Activated B cell treated with CpG ODN at 0.5 μM for 24 hours (primary cell): Measurements from ENCODE around the gene POLR1H. TPM values are rescaled to one million over a fixed set of nuclear protein-coding genes. Genes with fewer than 3 reads are reported as not detected.
"Not testable (repeated sequence)": the region's sequence is repeated elsewhere in the genome, so short reads cannot be mapped to it uniquely, and the experiment has no call there.

Source experiments
- ATAC-seq: fragments of 200-7000 bp; cut with Tn5 transposase; one replicate; pipeline ENCODE4 v1.10.0; 2021; ENCODE audit warnings: low read depth, mild to moderate bottlenecking, moderate library complexity
- CTCF ChIA-PET: fragments of 350-600 bp; sonication (Branson Sonifier 250); formaldehyde crosslinking; loops from one replicate; lab custom pipeline; 2021; ENCODE audit warnings: antibody characterized with exemption; lab: Charles Lee
- POLR2A ChIA-PET: fragments of 350-600 bp; sonication (Branson Sonifier 250); formaldehyde crosslinking; loops from one replicate; lab custom pipeline; 2021; ENCODE audit warnings: antibody characterized with exemption; lab: Charles Lee
- DNase-seq: peaks from one replicate; pipeline ENCODE4 v3.0.0; 2022
- H3K27ac Mint-ChIP-seq: one replicate; pipeline ENCODE4 v1.8.0; 2020; ENCODE audit warnings: mixed read lengths
- H3K27me3 Mint-ChIP-seq: one replicate; pipeline ENCODE4 v1.8.0; 2021; ENCODE audit warnings: mixed read lengths
- H3K36me3 Mint-ChIP-seq: one replicate; pipeline ENCODE4 v1.8.0; 2021; ENCODE audit warnings: low read depth, mixed read lengths
- H3K4me1 Mint-ChIP-seq: one replicate; pipeline ENCODE4 v1.8.0; 2021; ENCODE audit warnings: mixed read lengths
- H3K4me3 Mint-ChIP-seq: one replicate; pipeline ENCODE4 v1.8.0; 2020; ENCODE audit warnings: mild to moderate bottlenecking, mixed read lengths
- H3K9me3 Mint-ChIP-seq: one replicate; pipeline ENCODE4 v1.8.0; 2020; ENCODE audit warnings: mixed read lengths
- intact Hi-C: fragments of 100-400 bp; cut with micrococcal nuclease; formaldehyde crosslinking; loops from one replicate; pipeline ENCODE4 v1.15.1; 2024
- total RNA-seq: library from RNA; stranded (reverse); gene quantifications from 2 replicates; pipeline ENCODE4 v1.2.3, GENCODE V29; 2022
- TF ChIP-seq, protein P1 (sequence below): fragments of 200-600 bp; IDR thresholded peaks from one replicate; pipeline ENCODE4 v1.8.0; 2022; ENCODE audit warnings: antibody characterized with exemption, mild to moderate bottlenecking

Gene POLR1H
- total RNA-seq, 1 donor from 2014 or later = 44.1 TPM

DNA sequence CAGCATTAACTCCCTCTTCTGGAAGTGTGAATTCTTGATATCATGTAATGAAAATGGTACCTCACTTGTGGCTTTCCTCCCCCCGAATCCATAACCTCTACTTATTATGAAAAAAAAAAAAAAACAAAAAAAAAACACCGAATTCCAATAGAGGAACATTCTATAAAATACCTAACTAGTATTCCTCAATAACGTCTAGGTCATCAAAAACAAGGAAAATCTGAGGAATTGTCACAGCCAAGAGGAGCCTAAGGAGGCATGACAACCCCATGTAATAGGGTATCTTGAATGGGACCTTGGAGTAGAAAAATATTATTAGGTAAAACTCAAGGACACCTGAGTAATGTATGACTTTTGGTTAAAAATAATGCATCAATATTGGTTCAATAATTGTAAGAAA is 38.9 kb upstream of the POLR1H start:
- H3K27ac Mint-ChIP-seq = no peak overlapping the region
- intact Hi-C loops = no loop called here
- no peaks in the 10 kb centered on the region for H3K9me3 Mint-ChIP-seq
- TF ChIP-seq, protein P1, sequence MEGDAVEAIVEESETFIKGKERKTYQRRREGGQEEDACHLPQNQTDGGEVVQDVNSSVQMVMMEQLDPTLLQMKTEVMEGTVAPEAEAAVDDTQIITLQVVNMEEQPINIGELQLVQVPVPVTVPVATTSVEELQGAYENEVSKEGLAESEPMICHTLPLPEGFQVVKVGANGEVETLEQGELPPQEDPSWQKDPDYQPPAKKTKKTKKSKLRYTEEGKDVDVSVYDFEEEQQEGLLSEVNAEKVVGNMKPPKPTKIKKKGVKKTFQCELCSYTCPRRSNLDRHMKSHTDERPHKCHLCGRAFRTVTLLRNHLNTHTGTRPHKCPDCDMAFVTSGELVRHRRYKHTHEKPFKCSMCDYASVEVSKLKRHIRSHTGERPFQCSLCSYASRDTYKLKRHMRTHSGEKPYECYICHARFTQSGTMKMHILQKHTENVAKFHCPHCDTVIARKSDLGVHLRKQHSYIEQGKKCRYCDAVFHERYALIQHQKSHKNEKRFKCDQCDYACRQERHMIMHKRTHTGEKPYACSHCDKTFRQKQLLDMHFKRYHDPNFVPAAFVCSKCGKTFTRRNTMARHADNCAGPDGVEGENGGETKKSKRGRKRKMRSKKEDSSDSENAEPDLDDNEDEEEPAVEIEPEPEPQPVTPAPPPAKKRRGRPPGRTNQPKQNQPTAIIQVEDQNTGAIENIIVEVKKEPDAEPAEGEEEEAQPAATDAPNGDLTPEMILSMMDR = no peak
- no peaks in the 10 kb centered on the region for H3K27me3 Mint-ChIP-seq
- DNase-seq (no peak), ATAC-seq (no peak)
- H3K4me1 Mint-ChIP-seq = peaks cover 11% of the 10 kb centered on the region
- no peak overlapping the region for H3K4me3 Mint-ChIP-seq
- CTCF ChIA-PET = no interaction called here
- POLR2A ChIA-PET = no interaction called here
- peaks cover 15% of the 10 kb centered on the region for H3K36me3 Mint-ChIP-seq

DNA sequence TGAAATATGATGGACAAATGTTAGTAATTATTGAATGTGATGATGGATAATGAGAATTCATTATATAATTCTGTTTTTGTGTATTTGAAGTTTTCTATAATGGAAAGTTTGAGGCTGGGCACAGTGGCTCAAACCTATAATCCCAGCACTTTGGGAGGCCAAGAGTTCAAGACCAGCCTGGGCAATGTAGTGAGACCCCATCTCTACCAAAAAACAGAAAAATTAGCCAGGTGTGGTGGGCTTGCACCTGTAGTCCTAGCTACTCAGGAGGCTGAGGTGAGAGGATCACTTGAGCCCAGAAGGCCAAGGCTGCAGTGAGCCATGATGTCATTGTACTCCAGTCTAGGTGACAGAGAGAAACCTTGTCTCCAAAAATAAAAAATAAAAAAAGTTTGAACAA is 38.4 kb upstream of the POLR1H start:
- H3K27me3 Mint-ChIP-seq, ATAC-seq, H3K4me3 Mint-ChIP-seq, H3K27ac Mint-ChIP-seq, intact Hi-C loops, POLR2A ChIA-PET, CTCF ChIA-PET, DNase-seq, H3K9me3 Mint-ChIP-seq: not testable (repeated sequence)
- peaks cover 15% of the 10 kb centered on the region for H3K36me3 Mint-ChIP-seq
- peaks cover 11% of the 10 kb centered on the region for H3K4me1 Mint-ChIP-seq

DNA sequence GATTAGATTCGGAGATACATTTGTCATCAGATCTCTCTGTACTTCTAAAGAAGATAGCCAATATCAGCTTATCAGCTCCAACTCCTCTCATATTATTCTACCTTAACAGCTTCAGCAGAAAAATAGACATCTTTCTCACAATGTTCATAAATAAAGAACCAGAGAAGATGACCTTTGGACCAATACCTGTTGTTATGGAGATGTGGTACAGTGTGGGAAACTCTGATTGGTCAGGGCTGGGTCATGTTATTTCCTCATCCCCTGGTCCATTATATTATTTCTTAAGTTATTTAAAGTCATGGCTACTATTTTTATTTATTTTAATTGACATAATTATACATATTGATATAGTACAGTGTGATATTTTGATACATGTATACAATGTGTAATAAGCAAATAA is 35.9 kb upstream of the POLR1H start:
- Mint-ChIP-seq H3K27ac (no peak overlapping the region), H3K27me3 (no peaks in the 10 kb centered on the region), H3K9me3 (no peaks in the 10 kb centered on the region), H3K4me1 (peaks cover 10% of the 10 kb centered on the region), H3K4me3 (no peak overlapping the region), H3K36me3 (peaks cover 8% of the 10 kb centered on the region)
- ATAC-seq (no peak), DNase-seq (no peak)
- ChIA-PET POLR2A (no interaction called here), CTCF (interaction anchor here (0.7 to 1.7 kb wide), 2 partner anchors 12 to 178 kb away, joined by 3 to 4 read pairs; no protein-coding TSS in a partner anchor)
- intact Hi-C loops = no loop called here
- TF ChIP-seq, protein P1 = no peak

DNA sequence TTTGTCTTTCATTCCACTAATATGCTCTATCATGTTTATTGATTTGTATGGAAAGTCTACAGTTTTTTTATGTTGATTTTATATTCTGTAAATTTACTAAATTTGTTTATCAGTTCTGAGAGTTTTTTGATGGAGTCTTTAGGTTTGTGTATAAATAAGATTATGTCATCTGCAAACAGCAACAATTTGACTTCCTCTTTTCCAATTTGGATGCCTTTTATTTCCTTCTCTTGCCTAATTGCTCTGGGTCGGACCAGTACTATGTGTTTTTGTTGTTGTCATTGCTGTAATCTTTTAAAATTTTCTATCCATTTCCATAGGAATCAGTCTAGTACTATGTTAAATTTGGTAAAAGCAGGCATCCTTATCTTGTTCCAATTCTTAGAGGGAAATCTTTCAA is 31.5 kb upstream of the POLR1H start:
- CTCF ChIA-PET = no interaction called here
- no peaks in the 10 kb centered on the region for H3K4me1 Mint-ChIP-seq
- POLR2A ChIA-PET = no interaction called here
- ATAC-seq (no peak), DNase-seq (no peak)
- peaks cover 15% of the 10 kb centered on the region for H3K36me3 Mint-ChIP-seq
- TF ChIP-seq, protein P1 = no peak
- H3K4me3 Mint-ChIP-seq = no peak overlapping the region
- H3K27me3 Mint-ChIP-seq = no peaks in the 10 kb centered on the region
- no peaks in the 10 kb centered on the region for H3K9me3 Mint-ChIP-seq
- intact Hi-C loops = no loop called here
- H3K27ac Mint-ChIP-seq = no peak overlapping the region

DNA sequence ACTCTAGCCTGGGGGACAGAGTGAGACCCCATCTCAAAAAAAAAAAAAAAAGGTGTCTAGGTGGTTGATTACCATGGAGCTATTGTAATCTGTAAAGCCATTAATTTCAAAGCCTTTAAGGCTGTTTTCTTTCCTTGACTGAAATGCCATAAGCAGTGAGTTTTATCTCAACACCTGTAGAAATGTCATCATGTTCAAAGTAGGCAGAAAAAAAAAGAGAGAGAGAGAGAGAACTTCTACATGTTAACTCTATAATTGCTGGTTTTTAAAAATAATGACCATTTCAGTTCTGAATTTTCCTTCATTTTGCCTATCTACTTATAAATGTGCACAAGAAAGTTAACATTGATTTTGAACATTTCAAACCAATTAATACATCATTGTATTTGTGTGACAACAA is 29.7 kb upstream of the POLR1H start:
- DNase-seq = no peak
- no peak overlapping the region for H3K27ac Mint-ChIP-seq
- no peaks in the 10 kb centered on the region for H3K9me3 Mint-ChIP-seq
- H3K36me3 Mint-ChIP-seq = peaks cover 24% of the 10 kb centered on the region
- H3K27me3 Mint-ChIP-seq = no peaks in the 10 kb centered on the region
- CTCF ChIA-PET = no interaction called here
- intact Hi-C loops = no loop called here
- no peak for ATAC-seq
- H3K4me1 Mint-ChIP-seq = no peaks in the 10 kb centered on the region
- TF ChIP-seq, protein P1 = no peak
- no peak overlapping the region for H3K4me3 Mint-ChIP-seq
- POLR2A ChIA-PET = no interaction called here

DNA sequence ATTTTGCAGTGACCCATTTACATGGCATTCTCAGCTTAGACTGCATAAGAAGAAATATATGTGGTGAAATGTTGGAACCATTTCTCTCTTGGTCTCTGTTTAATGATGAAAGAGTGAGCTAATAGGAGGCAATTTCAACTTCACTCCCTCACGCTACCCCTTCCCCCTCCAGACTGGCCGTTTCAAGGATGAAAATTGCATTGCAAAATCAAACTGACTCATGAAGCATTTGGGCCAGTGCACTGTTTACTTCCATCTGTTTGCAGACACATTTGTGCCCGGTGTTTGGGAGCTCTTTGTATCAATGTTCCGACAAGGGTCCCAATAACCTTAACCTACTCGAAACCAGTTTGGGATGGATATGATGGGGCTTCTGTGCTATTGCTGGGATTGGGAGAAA is 27.6 kb upstream of the POLR1H start:
- intact Hi-C loops, H3K9me3 Mint-ChIP-seq, POLR2A ChIA-PET, CTCF ChIA-PET, DNase-seq, H3K27ac Mint-ChIP-seq, ATAC-seq, H3K27me3 Mint-ChIP-seq, H3K4me1 Mint-ChIP-seq, H3K4me3 Mint-ChIP-seq: not testable (repeated sequence)
- H3K36me3 Mint-ChIP-seq = peaks cover 24% of the 10 kb centered on the region
